DND-41 (cell line): ENCODE measurements around the gene ABCA7.

ENCODE experiments used
- CTCF ChIP-seq: IDR thresholded peaks from 2 replicates; pipeline ENCODE4 v1.5.1; 2012; ENCODE audit warnings: borderline replicate concordance, low read length, moderate library complexity, mild to moderate bottlenecking; ENCODE audit not compliant: poor library complexity, severe bottlenecking; ENCODE audit errors: extremely low read depth
- EZH2 ChIP-seq: IDR thresholded peaks from 3 replicates; pipeline ENCODE4 v1.6.1; 2012; ENCODE audit warnings: borderline replicate concordance, low read depth, mild to moderate bottlenecking, moderate library complexity, low read length, inconsistent platforms; ENCODE audit not compliant: severe bottlenecking

GRCh38 chr19:998064-998463, 41.8 kb upstream of the ABCA7 start:
- TF ChIP-seq CTCF, result no peak
- no peak for TF ChIP-seq EZH2
